SU-DHL-6 (cell line): ENCODE data around the gene GRAMD1A.
"Not testable (repeated sequence)": the region's sequence is repeated elsewhere in the genome, so short reads cannot be mapped to it uniquely, and the experiment has no call there.

Experiments used
- H2AFZ ChIP-seq: fragments of 200-600 bp; sonication (generic); 2 replicates; pipeline ENCODE4 v1.6.1; 2014; ENCODE audit warnings: low read depth, mild to moderate bottlenecking, moderate library complexity, mixed read lengths, antibody characterized with exemption, low read length; ENCODE audit not compliant: severe bottlenecking
- H3F3A ChIP-seq: fragments of 200-600 bp; shearing (Covaris generic); 2 replicates; pipeline ENCODE4 v1.6.0; 2016; ENCODE audit warnings: antibody characterized with exemption, mild to moderate bottlenecking; ENCODE audit not compliant: insufficient read depth
- H3K27ac ChIP-seq: fragments of 200-600 bp; sonication (generic); 2 replicates; pipeline ENCODE4 v1.5.1; 2016; ENCODE audit warnings: low read depth, mild to moderate bottlenecking, low read length, moderate library complexity, mixed read lengths
- H3K27me3 ChIP-seq: fragments of 200-600 bp; sonication (generic), shearing (Covaris generic); 2 replicates; pipeline ENCODE4 v1.6.0; 2014; ENCODE audit warnings: mild to moderate bottlenecking, low read length
- H3K36me3 ChIP-seq: fragments of 200-600 bp; sonication (generic); 2 replicates; pipeline ENCODE4 v1.6.1; 2014; ENCODE audit warnings: mild to moderate bottlenecking, low read length, mixed read lengths
- H3K4me2 ChIP-seq: fragments of 300-600, 200-600 bp; shearing (Covaris generic), sonication (generic); 2 replicates; pipeline ENCODE4 v1.6.0; 2014; ENCODE audit warnings: low read length, low read depth, mild to moderate bottlenecking; ENCODE audit not compliant: poor library complexity, severe bottlenecking
- H3K4me3 ChIP-seq: fragments of 200-600 bp; sonication (generic); 2 replicates; pipeline ENCODE4 v1.5.1; 2014; ENCODE audit warnings: antibody characterized with exemption, low read length, mild to moderate bottlenecking, mixed read lengths; ENCODE audit not compliant: insufficient read depth, poor library complexity, severe bottlenecking
- H3K79me2 ChIP-seq: fragments of 200-600 bp; sonication (generic); 2 replicates; pipeline ENCODE4 v1.6.1; 2014; ENCODE audit warnings: mild to moderate bottlenecking, low read length, moderate library complexity; ENCODE audit not compliant: insufficient read depth
- H3K9ac ChIP-seq: fragments of 200-600 bp; sonication (generic); 2 replicates; pipeline ENCODE4 v1.7.0; 2014; ENCODE audit warnings: mild to moderate bottlenecking, low read length
- H3K9me2 ChIP-seq: fragments of 200-600 bp; sonication (generic); replicated peaks from 2 replicates; pipeline ENCODE4 v1.6.1; 2014; ENCODE audit warnings: low read length; ENCODE audit not compliant: insufficient read depth
- H3K9me3 ChIP-seq: fragments of 200-600 bp; sonication (generic); 2 replicates; pipeline ENCODE4 v1.6.1; 2014; ENCODE audit warnings: low read length, mixed read lengths; ENCODE audit not compliant: insufficient read depth
- H4K20me1 ChIP-seq: fragments of 200-600 bp; sonication (generic); 2 replicates; pipeline ENCODE4 v1.6.1; 2014; ENCODE audit warnings: low read depth, mild to moderate bottlenecking, antibody characterized with exemption, low read length, moderate library complexity, mixed read lengths
- EZH2phosphoT487 ChIP-seq: fragments of 200-600 bp; sonication (generic), shearing (Covaris generic); conservative IDR thresholded peaks from 2 replicates; pipeline ENCODE4 v1.6.1; 2018; ENCODE audit warnings: mild to moderate bottlenecking, antibody characterized with exemption, low read length, moderate library complexity, mixed read lengths
- TF ChIP-seq, protein P1 (sequence below): fragments of 200-600 bp; sonication (generic); IDR thresholded peaks from one replicate; pipeline ENCODE4 v1.5.1; 2017; ENCODE audit warnings: antibody characterized with exemption, mild to moderate bottlenecking, low read length, moderate library complexity; ENCODE audit not compliant: insufficient read depth, poor library complexity, severe bottlenecking

Gene GRAMD1A

DNA sequence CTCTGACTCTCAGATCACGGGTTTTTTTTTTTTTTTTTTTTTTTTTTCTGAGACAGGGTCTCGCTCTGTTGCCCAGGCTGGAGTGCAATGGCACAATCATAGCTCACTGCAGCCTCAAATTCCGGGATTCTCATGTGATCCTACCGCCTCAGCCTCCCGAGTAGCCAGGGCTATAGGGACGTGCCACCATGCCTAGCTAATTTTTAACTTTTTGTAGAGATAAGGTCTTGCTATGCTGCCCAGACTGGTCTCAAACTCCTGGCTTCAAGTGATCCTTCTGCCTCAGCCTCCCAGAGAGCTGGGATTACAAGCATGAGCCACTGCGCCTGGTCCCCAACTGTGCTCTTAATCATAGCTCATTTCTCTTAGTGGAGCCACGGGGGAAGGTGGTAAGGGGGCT, 4.6 kb upstream of the GRAMD1A start:
- Histone ChIP-seq H3K4me3 (no peak overlapping the region), H3K4me2 (no peak overlapping the region), H3K27me3 (no peaks in the 10 kb centered on the region), H3F3A (no peaks in the 10 kb centered on the region), H3K79me2 (peaks cover under 1% of the 10 kb centered on the region; the same call in 1 of the 2 replicates), H3K9me3 (no peaks in the 10 kb centered on the region), H4K20me1 (no peaks in the 10 kb centered on the region), H3K9ac (no peak overlapping the region), H3K27ac (no peak overlapping the region), H3K9me2 (no peaks in the 10 kb centered on the region), H2AFZ (no peak overlapping the region), H3K36me3 (no peaks in the 10 kb centered on the region)
- TF ChIP-seq, protein P1, sequence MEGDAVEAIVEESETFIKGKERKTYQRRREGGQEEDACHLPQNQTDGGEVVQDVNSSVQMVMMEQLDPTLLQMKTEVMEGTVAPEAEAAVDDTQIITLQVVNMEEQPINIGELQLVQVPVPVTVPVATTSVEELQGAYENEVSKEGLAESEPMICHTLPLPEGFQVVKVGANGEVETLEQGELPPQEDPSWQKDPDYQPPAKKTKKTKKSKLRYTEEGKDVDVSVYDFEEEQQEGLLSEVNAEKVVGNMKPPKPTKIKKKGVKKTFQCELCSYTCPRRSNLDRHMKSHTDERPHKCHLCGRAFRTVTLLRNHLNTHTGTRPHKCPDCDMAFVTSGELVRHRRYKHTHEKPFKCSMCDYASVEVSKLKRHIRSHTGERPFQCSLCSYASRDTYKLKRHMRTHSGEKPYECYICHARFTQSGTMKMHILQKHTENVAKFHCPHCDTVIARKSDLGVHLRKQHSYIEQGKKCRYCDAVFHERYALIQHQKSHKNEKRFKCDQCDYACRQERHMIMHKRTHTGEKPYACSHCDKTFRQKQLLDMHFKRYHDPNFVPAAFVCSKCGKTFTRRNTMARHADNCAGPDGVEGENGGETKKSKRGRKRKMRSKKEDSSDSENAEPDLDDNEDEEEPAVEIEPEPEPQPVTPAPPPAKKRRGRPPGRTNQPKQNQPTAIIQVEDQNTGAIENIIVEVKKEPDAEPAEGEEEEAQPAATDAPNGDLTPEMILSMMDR = no peak
- no peak for TF ChIP-seq EZH2phosphoT487

DNA sequence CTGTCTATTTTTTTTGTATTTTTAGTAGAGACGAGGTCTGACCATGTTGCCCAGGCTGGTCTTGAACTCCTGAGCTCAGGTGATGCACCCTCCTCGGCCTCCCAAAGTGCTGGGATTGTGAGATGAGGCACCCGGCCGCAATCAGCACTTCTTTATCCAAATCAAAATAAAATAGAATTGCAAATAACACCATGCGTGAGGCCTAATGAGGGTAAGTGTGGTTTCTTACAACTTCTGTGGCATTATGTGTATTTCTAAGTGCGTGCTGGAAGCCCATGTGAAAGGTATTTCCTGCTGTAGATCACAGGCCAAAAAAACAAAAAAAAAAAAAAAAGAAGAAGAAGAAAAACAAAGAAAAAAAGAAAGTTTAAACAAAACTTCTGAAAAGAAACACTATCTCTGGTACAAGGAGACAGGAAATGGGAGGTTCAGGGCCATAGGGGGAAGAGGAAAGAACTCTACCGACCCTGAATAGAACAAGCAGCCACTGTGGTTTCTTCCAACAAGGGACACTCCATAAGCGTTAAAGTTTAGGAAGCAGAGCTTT, 3.0 kb upstream of the GRAMD1A start:
- Histone ChIP-seq H3K4me3 (no peak overlapping the region), H3K27ac (no peak overlapping the region), H3K9me3 (no peaks in the 10 kb centered on the region), H3K9ac (no peak overlapping the region), H3K27me3 (no peaks in the 10 kb centered on the region), H2AFZ (no peak overlapping the region), H3K36me3 (no peaks in the 10 kb centered on the region), H3K79me2 (peaks cover 16% of the 10 kb centered on the region), H3F3A (peaks cover 3% of the 10 kb centered on the region; the same call in 1 of the 2 replicates), H4K20me1 (no peaks in the 10 kb centered on the region), H3K9me2 (no peaks in the 10 kb centered on the region), H3K4me2 (no peak overlapping the region)
- TF ChIP-seq, protein P1 = no peak
- TF ChIP-seq EZH2phosphoT487 = no peak

DNA sequence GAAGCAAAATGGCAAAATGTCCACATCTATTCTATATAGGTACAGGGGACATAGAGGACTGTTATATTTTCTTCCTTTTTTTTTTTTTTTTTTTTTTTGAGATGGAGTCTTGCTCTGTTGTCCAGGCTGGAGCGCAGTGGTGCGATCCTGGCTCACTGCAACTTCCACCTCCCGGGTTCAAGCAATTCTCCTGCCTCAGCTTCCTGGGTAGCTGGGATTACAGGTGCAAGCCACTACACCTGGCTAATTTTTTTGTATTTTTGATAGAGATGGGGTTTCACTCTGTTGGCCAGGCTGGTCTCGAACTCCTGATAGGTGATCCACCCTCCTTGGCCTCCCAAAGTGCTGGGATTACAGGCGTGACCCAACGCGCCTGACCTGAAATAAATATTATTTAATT, 1.9 kb upstream of the GRAMD1A start:
- not testable (repeated sequence) for H4K20me1 ChIP-seq, H3K36me3 ChIP-seq, H3K9ac ChIP-seq, H3K27ac ChIP-seq, H3K4me2 ChIP-seq, H3K9me3 ChIP-seq, H3K4me3 ChIP-seq, H3K9me2 ChIP-seq, H3F3A ChIP-seq, H2AFZ ChIP-seq, H3K27me3 ChIP-seq
- peaks cover 25% of the 10 kb centered on the region for H3K79me2 ChIP-seq

DNA sequence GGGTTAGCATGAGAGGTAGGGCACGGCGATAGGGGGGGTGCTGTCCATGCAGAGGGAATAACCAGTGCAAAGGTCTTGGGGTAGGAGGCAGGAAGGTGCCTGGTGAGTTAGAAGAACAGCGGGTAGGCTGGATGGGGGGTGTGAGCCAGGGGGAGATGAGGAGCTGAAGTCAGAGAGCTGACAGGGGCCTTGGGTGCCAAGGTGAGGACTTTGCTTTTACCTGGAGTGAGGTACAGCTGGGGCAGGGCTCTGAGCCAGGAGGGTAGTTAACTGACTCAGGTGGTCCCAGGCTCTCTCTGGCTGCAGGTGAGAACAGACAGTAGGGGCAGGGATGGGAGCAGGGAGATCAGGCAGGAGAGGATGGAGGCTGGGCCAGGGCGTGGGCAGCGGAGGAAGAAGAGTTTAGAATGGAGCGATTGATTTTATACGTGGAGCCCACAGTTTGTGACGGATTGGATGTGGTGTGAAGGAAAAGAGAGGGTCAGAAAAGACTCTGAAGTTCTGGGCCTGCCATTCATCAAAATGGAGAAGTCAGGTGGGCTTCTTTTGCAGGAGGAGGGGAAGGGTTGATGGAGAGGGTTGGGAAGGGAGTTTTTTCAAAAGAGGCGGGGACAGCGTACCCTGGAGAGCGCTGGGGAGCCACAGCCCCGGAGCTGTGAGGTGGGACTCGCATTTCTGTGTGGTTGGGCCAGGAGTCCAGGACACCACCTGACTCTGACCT, 1.2 kb upstream of the GRAMD1A start:
- H3K36me3 ChIP-seq = no peaks in the 10 kb centered on the region
- H2AFZ ChIP-seq = peak overlapping the region; percentile 93
- H3K9ac ChIP-seq = no peak overlapping the region
- H3K9me3 ChIP-seq = no peaks in the 10 kb centered on the region
- no peak overlapping the region for H3K27ac ChIP-seq
- no peaks in the 10 kb centered on the region for H3K9me2 ChIP-seq
- TF ChIP-seq, protein P1 = no peak
- no peak for TF ChIP-seq EZH2phosphoT487
- H3K4me3 ChIP-seq = no peak overlapping the region
- H3K27me3 ChIP-seq = no peaks in the 10 kb centered on the region
- H3K79me2 ChIP-seq = peaks cover 31% of the 10 kb centered on the region
- peaks cover 3% of the 10 kb centered on the region; the same call in 1 of the 2 replicates for H3F3A ChIP-seq
- H4K20me1 ChIP-seq = no peaks in the 10 kb centered on the region
- H3K4me2 ChIP-seq = peak overlapping the region; percentile 87
